ENCODE results near the gene MAP6.
A peak's percentile ranks its signal among the peaks of the same experiment; 100 is the strongest.
"Not testable (repeated sequence)": the region's sequence is repeated elsewhere in the genome, so short reads cannot be mapped to it uniquely, and the experiment has no call there.

MAP6 gene

DNA sequence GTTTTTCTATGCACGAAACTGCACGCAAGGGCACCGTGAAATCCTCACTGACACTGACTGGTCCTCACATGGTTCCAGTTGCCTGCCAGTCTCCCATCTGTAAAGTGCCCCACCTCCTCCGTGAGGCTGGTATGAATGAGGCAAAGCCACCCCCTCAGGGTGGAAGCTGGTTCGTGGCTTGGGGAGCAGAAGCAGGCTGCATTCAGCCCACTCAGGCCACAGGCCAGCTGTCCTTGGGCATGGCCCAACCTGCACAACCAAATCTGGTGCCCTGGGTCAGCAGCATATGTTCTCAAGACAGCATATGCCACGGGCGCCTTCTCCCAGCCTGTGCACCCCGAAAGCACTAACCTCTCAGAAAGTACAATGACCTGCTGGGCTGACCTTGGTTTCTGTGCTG lies 77.5 kb downstream of the MAP6 start:
- DNase-seq (ENCODE audit: insufficient read length, low spot score) (no peak), FAIRE-seq (no peak)
- TF ChIP-seq POU2F2 (IDR thresholded peaks at IDR 0.05; ENCODE audit: low read depth, low read length): no peak
- no peak for TF ChIP-seq POLR2A (IDR thresholded peaks at IDR 0.05; ENCODE audit: low read depth, low read length)
- TF ChIP-seq PAX5 (IDR thresholded peaks at IDR 0.05; ENCODE audit: insufficient read depth, low read length, severe bottlenecking): no peak
- TF ChIP-seq POLR2AphosphoS5 (IDR thresholded peaks at IDR 0.05; ENCODE audit: low read depth, low read length): no peak
- TF ChIP-seq SPI1 (IDR thresholded peaks at IDR 0.05; ENCODE audit: low read depth, low read length): no peak
- no peak for TF ChIP-seq TAF1 (IDR thresholded peaks at IDR 0.05; ENCODE audit: low read depth, low read length)

- no peak for FAIRE-seq
- no peak for DNase-seq (ENCODE audit: insufficient read length, low spot score)
Observed at GRCh38 chr11:75589933-75590332, 78.9 kb downstream of the MAP6 start.

GRCh38 chr11:75589051-75589450 lies 79.8 kb downstream of the MAP6 start:
- no peak for FAIRE-seq
- DNase-seq (ENCODE audit: insufficient read length, low spot score): no peak
- no peak for TF ChIP-seq POLR2A (IDR thresholded peaks at IDR 0.05; ENCODE audit: low read depth, low read length)
- TF ChIP-seq POLR2AphosphoS5 (IDR thresholded peaks at IDR 0.05; ENCODE audit: low read depth, low read length): no peak
- TF ChIP-seq PAX5 (IDR thresholded peaks at IDR 0.05; ENCODE audit: insufficient read depth, low read length, severe bottlenecking): no peak
- no peak for TF ChIP-seq TAF1 (IDR thresholded peaks at IDR 0.05; ENCODE audit: low read depth, low read length)
- TF ChIP-seq POU2F2 (IDR thresholded peaks at IDR 0.05; ENCODE audit: low read depth, low read length): no peak
- TF ChIP-seq SPI1 (IDR thresholded peaks at IDR 0.05; ENCODE audit: low read depth, low read length): no peak

More at GRCh38 chr11:75589933-75590332, 78.9 kb downstream of the MAP6 start:
- TF ChIP-seq POLR2AphosphoS5 (IDR thresholded peaks at IDR 0.05; ENCODE audit: low read depth, low read length) (no peak), PAX5 (IDR thresholded peaks at IDR 0.05; ENCODE audit: insufficient read depth, low read length, severe bottlenecking) (no peak), POU2F2 (IDR thresholded peaks at IDR 0.05; ENCODE audit: low read depth, low read length) (no peak), SPI1 (IDR thresholded peaks at IDR 0.05; ENCODE audit: low read depth, low read length) (no peak), POLR2A (IDR thresholded peaks at IDR 0.05; ENCODE audit: low read depth, low read length) (no peak)

GRCh38 chr11:75588051-75588481 lies 80.8 kb downstream of the MAP6 start:
- DNase-seq (ENCODE audit: insufficient read length, low spot score) (no peak), FAIRE-seq (no peak)
- TF ChIP-seq POLR2AphosphoS5 (IDR thresholded peaks at IDR 0.05; ENCODE audit: low read depth, low read length) (no peak), POLR2A (IDR thresholded peaks at IDR 0.05; ENCODE audit: low read depth, low read length) (no peak), PAX5 (IDR thresholded peaks at IDR 0.05; ENCODE audit: insufficient read depth, low read length, severe bottlenecking) (no peak), TAF1 (IDR thresholded peaks at IDR 0.05; ENCODE audit: low read depth, low read length) (no peak), POU2F2 (IDR thresholded peaks at IDR 0.05; ENCODE audit: low read depth, low read length) (no peak), SPI1 (IDR thresholded peaks at IDR 0.05; ENCODE audit: low read depth, low read length) (no peak)

DNA sequence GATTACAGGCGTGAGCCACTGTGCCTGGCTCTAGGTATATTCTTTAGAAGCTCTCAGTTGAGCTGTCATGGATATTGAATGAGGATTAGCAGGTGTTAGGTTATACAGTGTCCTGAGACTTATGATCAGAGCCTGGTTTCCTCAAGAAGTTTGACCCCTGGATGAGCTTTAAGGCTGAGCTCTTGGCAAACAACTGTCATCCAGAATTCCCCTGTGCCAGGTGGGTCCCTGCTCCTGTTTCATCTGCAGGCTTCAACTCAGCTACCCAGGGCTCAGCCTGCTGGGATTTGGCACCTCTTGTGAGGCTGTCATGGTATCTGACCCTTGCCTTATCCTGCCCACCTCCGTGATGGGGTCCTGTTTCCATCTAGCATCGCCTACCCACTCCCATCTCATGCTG lies 82.4 kb downstream of the MAP6 start:
- DNase-seq (ENCODE audit: insufficient read length, low spot score) (no peak), FAIRE-seq (no peak)
- no peak for TF ChIP-seq TAF1 (IDR thresholded peaks at IDR 0.05; ENCODE audit: low read depth, low read length)
- no peak for TF ChIP-seq PAX5 (IDR thresholded peaks at IDR 0.05; ENCODE audit: insufficient read depth, low read length, severe bottlenecking)

DNA sequence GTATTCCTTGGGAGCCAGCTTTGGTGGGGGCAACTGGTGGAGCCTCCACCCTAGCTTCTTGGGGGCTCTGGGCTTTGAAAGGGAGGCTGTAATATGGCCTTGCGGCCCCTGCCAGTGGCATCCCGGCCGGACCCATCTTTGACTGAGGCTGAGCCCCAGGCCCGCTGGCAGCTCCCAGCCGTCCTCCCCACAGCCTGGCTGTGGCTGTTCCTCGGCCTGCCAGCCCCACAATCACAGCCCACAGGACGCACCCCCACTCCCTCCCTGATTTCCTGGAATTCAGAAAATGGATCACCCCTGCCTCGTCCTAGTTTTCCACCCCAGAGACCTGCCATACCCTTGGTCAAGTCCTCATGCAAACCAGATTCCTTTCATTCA lies 83.6 kb downstream of the MAP6 start:
- TF ChIP-seq POU2F2 (IDR thresholded peaks at IDR 0.05; ENCODE audit: low read depth, low read length): no peak
- TF ChIP-seq SPI1 (IDR thresholded peaks at IDR 0.05; ENCODE audit: low read depth, low read length): no peak
- no peak for TF ChIP-seq POLR2AphosphoS5 (IDR thresholded peaks at IDR 0.05; ENCODE audit: low read depth, low read length)
- TF ChIP-seq TAF1 (IDR thresholded peaks at IDR 0.05; ENCODE audit: low read depth, low read length): no peak
- FAIRE-seq: no peak

GRCh38 chr11:75584659-75585292 lies 84.1 kb downstream of the MAP6 start:
- not testable (repeated sequence) for FAIRE-seq; DNase-seq (ENCODE audit: insufficient read length, low spot score)

More for the DNA sequence above, 83.6 kb downstream of the MAP6 start:
- DNase-seq (ENCODE audit: insufficient read length, low spot score): no peak

GRCh38 chr11:75583718-75584658 lies 84.8 kb downstream of the MAP6 start:
- DNase-seq (ENCODE audit: insufficient read length, low spot score) (peak; percentile 59), FAIRE-seq (no peak)
- TF ChIP-seq POU2F2 (IDR thresholded peaks at IDR 0.05; ENCODE audit: low read depth, low read length): no peak

- DNase-seq (ENCODE audit: insufficient read length, low spot score) (peak; percentile 90), FAIRE-seq (peak; percentile 70)
Observed at GRCh38 chr11:75582895-75583717, 85.7 kb downstream of the MAP6 start.

More at GRCh38 chr11:75582895-75583717, 85.7 kb downstream of the MAP6 start:
- 0 out of 2 replicates have a peak, but pooled peaks have one; percentile 44 for TF ChIP-seq TAF1 (IDR thresholded peaks at IDR 0.05; ENCODE audit: low read depth, low read length)
- peak; percentile 25; the same call in 1 of the 2 replicates for TF ChIP-seq SPI1 (IDR thresholded peaks at IDR 0.05; ENCODE audit: low read depth, low read length)
- TF ChIP-seq PAX5 (IDR thresholded peaks at IDR 0.05; ENCODE audit: insufficient read depth, low read length, severe bottlenecking): no peak
- TF ChIP-seq POU2F2 (IDR thresholded peaks at IDR 0.05; ENCODE audit: low read depth, low read length): 0 out of 2 replicates have a peak, but pooled peaks have one; percentile 36
- TF ChIP-seq POLR2AphosphoS5 (IDR thresholded peaks at IDR 0.05; ENCODE audit: low read depth, low read length): peak; percentile 71; the same call in 1 of the 2 replicates
- peak; percentile 68 for TF ChIP-seq POLR2A (IDR thresholded peaks at IDR 0.05; ENCODE audit: low read depth, low read length)

Data from GM12891 (cell line).